Measurements from ENCODE around the gene F8.
"Not testable (repeated sequence)": the region's sequence is repeated elsewhere in the genome, so short reads cannot be mapped to it uniquely, and the experiment has no call there.

The F8 gene

DNA sequence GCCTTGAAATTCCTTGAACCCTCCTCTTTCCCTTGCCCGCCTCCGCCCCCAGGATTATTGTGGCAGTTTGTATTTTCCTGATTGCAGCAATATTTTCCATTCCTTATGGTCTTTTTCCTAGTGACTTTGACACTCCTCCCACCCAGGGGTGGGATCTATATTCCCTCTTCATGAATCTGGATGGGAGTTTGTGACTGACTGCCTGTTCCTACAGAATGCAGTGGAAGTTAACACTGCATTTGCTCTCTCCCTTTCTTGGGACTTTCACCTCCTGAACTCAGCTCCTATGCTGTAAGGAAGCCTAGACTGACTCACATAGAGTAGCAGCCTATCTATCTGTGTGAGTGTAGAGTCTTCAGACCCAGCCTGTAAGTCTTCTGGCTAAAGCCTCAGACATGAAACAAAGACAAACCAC lies 6.4 kb upstream of the F8 start:
- no peak for DNase-seq

DNA sequence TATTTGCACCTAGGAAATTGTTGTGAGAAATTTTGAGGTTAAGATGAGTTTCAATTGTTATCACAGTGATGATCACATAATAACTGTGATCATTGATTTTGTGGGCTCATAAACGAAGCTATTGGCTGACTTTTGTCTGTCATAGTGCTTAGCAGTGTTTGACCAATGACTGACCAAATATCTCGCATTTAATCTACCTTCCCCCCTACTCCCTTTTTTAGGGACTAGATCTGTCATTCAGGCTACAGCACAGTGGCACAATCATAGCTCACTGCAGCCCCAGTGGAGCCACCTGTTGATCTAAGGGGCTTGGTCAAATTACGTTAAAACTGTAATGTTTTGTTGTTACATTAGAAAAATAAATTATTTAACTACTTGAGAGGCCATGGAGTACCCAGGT lies 5.6 kb upstream of the F8 start:
- DNase-seq = no peak

DNA sequence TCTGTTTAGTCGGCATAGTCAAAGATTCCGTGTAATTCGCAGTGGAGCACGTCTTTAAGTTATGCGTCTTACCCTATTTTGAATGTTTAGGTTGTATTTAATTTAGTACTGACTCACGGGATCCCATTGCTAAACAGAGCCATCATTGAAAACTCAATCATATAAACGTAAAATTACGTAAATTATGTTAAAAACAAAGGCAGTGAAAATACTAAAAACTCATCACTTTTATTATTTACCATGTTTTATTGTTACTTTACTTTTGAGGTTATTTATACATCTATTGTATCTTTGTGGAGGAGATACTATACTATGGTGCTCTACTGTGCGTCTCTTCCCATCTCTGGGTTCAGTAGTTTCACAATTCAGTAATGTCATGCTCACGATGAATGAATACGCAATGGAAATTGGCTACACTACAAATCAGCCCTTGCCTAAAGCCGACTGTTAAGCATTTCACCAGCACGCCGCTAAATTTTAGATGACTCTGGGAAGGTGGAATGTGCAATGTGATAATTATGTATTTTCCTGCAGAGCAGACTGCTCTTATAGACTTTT lies 5.1 kb upstream of the F8 start:
- DNase-seq = no peak

DNA sequence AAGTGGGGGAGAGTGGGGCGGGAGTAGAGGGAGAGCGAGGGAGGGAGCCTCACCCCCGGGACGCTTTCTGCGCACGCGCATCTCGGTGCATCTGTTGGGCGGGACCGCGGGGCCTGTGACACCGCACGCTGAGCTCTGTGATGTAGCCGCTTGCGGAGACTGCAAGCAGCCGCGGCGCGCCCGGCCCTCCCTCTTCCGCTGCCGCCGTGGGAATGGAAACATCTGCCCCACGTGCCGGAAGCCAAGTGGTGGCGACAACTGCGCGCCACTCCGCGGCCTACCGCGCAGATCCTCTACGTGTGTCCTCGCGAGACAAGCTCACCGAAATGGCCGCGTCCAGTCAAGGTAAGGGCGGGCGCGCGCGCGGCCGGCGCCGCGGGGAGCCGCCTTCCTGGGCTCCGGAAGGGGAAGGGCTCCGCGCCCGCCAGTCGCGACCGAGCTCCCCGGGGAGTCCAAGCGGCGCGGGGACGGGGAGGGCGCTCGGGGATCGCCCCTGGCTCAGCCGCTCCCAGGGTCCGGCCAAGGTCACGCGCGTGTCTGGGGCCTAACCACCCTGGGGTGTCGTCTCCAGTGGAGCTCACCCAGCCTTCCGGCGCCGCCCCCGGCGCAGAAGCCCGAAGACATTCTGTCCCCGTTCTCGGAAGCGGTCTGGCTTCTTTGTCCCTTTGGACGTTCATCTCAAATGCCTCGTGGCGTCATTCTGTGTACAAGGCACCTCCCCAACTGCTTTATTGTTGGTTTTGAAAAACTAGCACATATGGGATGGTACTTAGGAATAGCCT lies 4.4 kb upstream of the F8 start, which contains the start of gene FUNDC2:
Gene FUNDC2 (plus strand): TSS at position 118 of the 782 bp plus-strand sequence. CDS start 95 bp downstream, at position 213.
- DNase-seq = peak; percentile 62 to 87 (median 80)

DNA sequence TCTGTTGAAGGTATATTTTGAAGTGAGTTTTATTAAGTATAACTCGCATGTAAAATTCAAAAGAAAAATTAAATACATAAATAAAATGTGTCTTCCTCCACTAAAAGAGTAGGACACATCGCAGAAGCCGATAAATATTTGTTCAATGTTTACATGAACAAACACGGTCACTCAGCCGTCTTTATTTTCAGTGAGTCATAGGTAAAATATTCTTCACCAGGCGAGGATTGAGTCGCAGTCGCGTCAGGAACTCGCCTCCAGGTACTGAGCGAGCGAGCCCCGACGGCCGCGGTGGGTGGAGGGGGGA lies 3.9 kb upstream of the F8 start:
- DNase-seq = no peak

DNA sequence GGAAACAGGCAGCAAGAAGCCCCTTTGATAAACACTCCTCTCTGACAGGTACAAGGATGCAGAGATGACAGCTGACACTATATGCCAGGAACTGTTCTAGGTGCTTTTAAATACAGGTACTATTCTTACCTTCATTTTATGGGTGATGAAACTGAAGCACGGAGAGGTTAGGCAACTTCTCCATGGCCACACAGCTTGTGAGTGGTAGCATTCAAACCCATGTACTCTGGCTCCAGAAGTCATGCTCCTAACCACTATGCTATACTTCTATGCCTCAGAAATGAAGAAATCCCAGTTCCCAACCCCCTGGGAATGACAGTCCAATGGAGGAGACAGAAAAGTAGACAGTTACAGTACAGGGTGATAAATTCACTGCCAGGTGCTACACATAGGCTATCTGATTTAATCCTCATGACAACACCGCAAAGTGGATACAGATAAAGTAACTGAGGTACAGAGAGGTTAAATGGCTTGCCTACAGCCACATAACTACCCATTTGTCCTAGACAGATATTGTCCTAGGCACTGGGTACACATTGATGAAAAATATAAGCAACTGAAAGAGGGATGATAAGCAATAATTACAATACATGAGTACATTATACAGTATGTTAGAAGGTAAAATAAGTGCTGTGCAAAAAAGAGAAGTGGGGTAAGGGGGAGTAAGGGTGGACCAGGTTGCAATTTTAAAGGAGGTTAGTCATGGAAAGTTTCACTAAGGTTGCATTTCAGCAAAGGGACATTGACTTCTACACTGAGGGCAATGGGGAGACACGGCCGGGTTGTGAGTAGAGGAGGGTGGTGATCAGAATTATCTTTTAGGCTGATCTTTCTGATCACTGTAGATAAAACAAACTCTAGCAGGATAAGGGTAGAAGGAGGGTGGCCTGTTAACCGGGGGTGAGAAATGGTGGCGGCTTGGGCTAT lies 1.6 kb upstream of the F8 start:
- no peak for DNase-seq

DNA sequence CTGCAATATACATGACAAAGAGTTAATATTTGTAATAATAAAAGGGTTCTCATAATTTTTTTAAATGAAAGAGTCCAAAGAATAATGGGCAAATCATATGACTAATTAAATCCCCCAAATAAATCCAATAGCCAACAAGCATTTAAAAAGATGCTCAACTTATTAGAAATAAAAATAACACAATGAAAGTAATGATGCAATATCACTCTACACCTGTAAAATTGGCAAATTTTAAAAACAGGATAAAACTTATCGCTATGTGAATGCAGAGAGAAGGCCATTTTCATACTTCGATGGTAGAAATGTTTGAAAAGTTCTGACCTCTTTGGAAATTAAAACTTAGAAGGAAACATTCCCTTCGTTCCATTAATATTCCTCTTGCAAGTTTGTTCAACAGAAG lies 1.9 kb downstream of the F8 start:
- no peak for DNase-seq

DNA sequence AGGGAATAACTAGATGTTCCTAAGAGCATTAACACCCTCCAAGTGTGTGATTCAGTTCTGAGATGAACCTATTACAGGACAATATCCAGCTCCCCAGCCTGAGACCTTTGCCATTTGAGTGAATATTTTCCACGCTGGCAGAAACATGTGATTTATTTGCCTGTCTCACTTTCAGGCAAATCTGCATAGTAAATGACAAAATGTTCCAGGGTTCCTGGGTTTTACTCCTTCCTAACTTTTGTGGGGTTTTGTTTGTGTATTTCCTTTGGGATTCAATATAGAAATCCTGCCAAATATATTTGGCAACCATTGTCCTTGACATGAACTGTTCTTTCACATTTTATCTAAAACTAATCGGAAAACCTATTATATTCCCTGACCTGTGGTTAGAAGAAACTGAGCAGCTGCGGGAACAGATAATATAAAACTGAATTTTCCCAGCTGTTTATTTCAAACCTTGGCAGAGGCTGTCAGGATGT lies 12.5 kb downstream of the F8 start:
- DNase-seq = no peak

DNA sequence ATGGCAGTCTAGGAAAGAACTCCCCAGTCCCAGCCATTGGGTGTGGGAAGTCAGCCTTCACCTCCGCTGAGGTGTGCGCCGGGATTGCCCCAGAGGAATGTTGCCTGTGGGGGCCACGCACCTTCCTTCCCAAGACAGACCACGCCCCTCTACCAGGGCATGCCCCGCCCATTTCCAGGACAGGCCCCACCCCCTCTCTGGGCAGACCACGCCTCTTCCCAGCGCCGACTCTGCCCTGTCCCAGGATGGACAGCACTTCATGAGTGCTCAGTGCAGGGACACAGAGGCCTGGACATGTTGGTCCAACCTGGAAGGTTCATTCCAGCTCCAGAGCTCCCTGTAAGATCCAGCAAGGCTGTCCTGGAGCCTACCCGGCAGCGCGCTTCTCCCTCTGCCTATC lies 13.9 kb downstream of the F8 start:
- DNase-seq = not testable (repeated sequence)

DNA sequence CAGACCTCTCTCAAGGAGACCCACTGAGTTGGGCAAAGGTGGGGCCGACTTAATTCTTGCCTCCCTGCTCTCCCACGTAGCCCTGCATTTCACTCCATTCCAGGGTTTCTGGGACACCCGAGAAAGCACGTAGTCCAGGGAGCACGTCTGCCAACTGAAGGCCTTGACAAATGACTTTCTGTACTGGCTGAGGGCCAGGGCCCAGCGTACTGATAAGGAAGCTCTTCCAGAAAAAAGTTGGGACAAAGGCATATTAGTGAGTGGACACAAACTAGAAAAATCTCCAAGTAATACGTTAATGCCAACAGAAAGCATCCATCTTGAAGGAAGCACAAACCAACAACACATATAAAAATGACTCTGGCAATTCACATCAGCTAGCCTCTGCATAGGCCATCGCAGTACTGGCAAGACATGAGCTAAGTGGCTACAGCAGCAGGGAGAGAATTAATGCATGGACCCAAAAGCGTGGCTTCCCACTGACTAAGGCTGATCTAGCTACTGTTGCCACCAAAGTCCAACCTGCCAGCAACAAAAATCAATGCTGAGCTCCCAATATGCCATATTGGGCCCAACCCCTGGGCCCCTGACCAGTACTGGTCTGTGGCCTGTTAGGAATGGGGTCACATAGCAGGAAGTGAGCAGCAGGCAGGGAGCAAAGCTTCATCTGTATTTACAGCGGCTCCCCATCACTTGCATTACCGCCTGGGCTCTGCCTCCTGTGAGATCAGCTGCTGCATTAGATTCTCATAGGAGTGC lies 15.4 kb downstream of the F8 start:
- DNase-seq = not testable (repeated sequence)

DNA sequence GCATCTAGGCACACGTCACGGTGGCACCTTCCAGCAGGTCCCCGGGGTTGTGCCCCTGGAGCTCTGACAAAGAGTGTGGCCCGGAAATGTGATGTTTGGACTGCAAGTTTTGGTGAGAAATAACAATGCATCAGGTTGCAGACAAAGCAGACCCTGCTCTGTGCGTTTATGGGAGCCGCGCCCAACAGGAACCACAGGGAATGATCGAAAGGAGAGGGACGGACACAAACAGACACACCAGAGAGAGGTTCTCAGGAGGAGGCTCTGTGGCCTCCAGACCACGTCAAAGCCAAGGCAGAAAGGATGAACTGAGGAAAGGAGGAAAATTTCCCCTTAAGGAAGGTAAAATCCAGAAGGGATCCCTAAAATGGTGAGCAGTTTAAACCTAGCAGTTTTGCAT lies 16.1 kb downstream of the F8 start:
- not testable (repeated sequence) for DNase-seq

DNA sequence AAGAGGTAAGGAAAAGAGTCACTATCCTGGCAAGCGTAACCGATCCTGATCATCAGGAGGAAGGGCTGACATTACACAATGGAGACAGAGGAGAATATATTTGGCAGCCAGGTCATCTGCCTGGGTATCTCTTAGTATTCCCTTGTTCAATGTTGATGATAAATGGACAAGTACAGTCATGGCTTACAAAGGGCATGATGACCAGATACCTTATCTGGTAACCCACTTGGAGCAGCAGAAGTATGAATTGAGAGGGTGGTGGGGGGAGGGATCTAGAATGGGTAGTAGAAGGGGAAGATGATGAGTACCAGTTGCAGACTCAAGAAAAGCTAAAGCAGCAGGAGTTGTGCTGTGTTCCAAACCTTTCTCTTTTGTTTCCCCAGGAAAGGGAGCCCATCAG lies 17.3 kb downstream of the F8 start:
- DNase-seq = no peak

DNA sequence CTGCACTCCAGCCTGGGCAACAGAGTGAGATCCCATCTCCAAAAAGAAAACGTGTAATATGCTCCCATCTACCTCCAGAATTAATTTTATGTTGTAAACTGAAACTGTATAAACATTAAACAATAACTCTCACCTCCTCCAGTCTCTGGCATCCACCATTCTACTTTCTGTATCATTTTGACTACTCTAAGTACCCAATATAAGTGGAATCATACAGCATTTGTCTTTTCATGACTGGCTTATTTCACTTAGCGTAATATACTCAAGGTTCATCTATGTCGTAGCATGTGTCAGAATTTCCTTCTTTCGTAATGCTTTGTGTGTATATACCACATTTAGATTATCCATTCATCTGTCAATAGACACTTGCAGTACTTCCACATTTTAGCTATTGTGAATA lies 20.6 kb downstream of the F8 start:
- no peak for DNase-seq

DNA sequence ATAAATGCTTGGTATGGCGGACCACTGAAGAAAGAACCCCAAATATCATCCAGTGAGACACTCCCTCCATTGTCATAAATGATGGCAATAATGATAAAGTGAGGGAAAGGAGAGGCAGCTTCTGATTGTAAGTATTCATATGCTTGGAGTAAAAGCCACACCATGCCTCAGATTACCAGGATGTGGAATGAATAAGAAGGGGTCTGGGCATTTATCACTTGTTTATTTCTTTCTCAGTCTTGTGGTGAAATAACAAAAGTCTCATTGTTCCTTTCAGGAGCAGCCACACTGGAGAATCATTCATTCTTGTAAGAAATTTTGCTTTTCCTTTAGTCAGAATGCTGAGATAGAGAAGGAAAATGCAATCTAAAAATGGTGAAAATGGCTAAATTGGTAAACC lies 21.7 kb downstream of the F8 start:
- DNase-seq = no peak

DNA sequence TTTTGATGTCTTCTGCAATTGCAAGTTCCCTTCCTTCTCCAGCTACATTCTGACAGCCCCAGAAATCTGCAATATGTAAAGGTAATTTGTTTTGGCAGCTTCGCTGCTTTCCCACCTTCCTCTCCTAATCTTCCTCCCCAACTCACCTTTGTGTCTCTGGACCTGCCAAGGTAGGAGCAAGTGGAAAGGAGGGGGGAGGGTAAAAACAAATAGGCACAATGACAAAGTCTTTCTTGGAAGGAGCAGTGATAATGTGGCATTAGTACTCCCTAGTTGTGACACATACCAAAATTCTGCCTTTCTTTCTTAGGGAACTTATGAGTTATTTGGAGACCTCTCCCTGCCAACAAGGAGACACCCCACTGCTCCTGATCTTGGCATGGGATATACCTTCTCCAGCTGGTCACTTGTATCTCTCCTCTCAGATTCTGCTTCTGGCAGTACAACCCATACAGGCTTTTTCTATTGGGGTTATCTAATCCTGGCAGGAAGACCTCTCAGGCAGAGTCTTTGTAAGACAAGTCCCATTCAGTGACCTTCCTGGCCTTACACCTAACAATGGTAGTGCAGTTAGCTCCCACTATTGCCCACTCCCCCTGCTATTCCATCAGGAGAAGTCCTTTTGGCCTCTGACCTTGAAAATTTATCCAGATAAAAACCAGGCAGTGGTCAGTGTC lies 24.2 kb downstream of the F8 start:
- DNase-seq = no peak

DNA sequence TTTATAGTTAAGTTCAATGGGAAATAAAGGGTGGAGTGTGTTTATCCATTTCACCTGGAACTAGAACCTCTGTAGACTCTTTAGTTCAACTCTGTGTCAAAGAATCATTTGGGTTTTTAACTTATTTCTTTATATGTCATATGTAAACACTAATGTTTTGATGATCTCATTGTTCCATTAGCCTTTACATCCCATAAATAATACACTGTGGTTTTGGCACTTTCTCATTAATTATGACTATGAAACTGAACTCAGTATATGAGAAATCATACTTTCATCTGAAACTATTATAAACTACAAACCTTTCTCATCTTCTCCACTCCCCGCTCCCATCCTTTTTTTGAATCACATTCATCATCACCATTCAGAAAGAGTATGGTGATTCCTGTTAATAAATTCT lies 31.0 kb downstream of the F8 start:
- no peak for DNase-seq

DNA sequence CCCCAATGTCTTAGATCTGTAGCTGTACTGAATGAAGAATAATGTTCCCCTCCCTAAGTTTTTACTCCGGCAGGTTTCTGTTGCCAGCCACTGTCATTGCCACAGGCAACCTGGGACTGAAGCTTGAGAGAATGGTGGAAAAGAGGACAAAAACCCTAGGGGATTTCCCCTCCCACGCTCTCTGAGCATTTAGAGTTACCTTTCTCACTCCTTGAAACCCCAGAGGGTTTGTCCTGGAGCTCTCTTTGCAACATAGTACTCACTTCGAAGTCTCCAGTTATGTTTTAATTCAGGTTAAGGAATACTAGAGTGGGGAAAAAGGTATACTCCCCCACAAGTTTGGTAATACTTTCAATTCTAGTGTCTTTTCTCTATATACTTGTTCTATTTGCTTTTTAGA lies 31.5 kb downstream of the F8 start:
- DNase-seq = no peak

DNA sequence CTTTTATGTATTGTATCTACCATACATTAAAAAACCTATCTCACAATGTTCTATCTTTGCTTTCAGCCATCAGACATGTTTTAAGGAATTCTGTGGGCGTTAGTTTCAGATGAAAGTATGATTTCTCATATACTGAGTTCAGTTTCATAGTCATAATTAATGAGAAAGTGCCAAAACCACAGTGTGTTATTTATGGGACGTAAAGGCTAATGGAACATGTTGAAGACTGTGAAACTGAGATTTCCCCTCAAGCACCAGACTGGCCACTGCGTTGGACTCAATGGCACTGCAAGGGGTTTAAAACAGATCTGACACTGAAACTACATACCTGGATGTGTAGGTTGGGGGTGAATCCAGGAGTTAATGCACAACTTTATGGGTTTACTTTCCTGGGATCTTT lies 32.0 kb downstream of the F8 start:
- no peak for DNase-seq

DNA sequence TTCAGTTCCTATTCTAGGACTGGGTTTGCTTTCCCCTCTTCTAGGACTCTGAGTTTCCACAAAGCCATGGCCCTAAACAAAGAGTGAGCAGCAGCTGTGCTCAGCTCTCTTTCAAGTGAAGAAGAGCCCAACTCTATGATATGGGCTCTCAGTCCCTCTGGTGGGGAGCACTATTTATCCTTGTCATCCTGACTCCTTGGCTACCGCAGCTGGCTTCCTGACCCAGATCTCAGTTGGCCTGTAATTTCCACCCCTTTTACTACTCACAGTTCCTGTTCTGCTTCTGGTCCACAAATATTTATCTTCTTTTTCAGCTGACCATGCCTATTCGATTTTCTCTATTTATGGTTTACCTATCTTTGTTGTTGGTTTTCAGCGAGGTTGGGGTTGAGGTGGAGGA lies 33.8 kb downstream of the F8 start:
- DNase-seq = no peak

DNA sequence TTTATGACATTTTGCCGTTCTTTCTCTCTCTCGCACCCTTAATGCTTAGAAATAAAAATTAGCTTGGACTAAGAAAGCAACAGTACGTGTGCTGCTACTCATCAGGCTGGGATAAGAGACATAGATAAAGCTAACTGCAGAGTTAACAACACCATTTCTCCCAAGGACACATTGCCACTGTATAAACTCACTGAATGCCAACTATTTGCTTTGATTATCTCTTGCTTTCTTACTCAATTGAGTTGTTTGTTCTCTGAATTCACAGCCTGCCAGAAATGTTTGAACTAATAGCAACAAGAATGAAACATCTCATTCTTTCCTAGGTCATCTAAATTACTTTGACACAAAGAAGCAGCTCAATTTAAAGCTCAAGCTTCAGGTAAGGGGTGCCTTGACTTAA lies 34.6 kb downstream of the F8 start:
- no peak for DNase-seq

DNA sequence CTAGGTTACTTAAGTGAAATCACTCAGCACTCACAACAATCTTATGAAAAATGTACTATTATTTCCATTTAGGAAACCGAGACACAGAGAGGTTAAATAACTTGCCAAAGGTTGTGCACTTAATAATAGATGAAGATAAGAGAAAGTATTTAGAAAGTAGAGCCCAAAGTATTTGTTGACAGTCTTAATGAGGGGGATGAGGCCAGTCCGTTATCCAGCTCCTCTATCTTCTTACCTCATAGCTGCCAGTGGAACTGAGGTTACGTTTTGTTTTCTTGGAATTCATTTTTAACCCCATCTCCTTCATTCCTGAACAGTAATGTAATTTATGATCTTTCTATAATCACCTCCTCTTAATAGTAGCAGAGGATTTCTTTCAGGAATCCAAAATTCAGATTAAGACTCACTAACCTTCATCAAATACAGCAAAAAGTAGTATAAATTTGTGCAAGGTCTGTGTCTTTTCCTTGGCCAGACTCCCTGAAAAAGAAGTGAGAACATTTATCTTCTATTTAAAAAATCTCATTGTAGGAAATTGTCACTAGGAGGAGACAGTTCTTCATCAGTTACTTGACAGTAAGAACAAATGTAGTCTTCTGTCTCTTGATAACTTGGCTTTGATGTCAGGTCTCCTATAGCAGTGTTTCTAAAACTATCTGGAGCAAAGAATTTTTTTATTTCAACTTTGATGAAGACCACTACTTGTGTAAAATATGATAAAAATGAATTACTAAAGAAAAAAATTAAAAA lies 35.5 kb downstream of the F8 start:
- no peak for DNase-seq

DNA sequence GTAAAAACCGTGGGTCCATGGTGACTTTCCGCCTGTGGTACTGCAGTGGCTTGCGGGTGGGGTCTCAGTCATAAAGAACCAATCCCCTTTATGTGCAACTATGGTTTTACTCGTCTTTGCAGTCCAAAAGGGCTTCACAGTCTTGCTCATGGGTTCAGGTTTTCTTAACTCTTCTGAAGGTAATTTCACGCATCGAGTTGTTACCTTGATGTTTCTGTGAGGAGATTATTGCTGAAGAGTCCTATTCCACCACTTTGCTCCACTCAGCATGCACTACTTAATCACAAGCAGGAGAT lies 41.5 kb downstream of the F8 start:
- DNase-seq = no peak
